ENCODE data around the gene ZMYND10.

- TF ChIP-seq CTCF (conservative IDR thresholded peaks at IDR 0.05 in 1 of 2, IDR thresholded peaks at IDR 0.05 in 1 of 2; ENCODE audit: extremely low read depth in 1 of 2, insufficient read depth in 1 of 2, low read depth in 1 of 2, low read length in 2 of 2): no peak
- TF ChIP-seq EZH2 (IDR thresholded peaks at IDR 0.05; ENCODE audit: borderline replicate concordance, low read length): no peak
These were observed 28.2 kb downstream of the ZMYND10 start for GRCh38 chr3:50317300-50317699.
